ENCODE results near the gene TMEM184B. TPM values are rescaled to one million over a fixed set of nuclear protein-coding genes. Genes with fewer than 3 reads are reported as not detected.

Gene TMEM184B
- total RNA-seq, 3 donors from 2014 or later = 35.9 to 63.1 (median 38.2) TPM

- intact Hi-C loops (cut with DNase I, micrococcal nuclease) = no loop called here
- TF ChIP-seq CTCF (IDR thresholded peaks at IDR 0.05) = no peak
- Histone ChIP-seq H3K36me3 (ENCODE audit: low read depth) (no peaks in the 10 kb centered on the region), H3K4me3 (peak within 1 kb of the TSS; percentile 40), H3K9me3 (no peaks in the 10 kb centered on the region), H3K4me1 (ENCODE audit: low read depth) (peaks cover 20% of the 10 kb centered on the region)
- DNase-seq (peak; percentile 82 to 88 (median 87)), ATAC-seq (peak; percentile 76)
Measured at GRCh38 chr22:38317122-38317994, 44.5 kb upstream of the TMEM184B start, which contains the start of gene CSNK1E. CSNK1E (minus strand) TSS chr22:38317433; CDS start chr22:38314157, 3,276 bp downstream.

- DNase-seq = peak; percentile 62 to 80 (median 79)
- Histone ChIP-seq H3K36me3 (ENCODE audit: low read depth) (no peaks in the 10 kb centered on the region), H3K4me3 (peak overlapping the region; percentile 40), H3K9me3 (no peaks in the 10 kb centered on the region), H3K4me1 (ENCODE audit: low read depth) (peaks cover 20% of the 10 kb centered on the region)
- ATAC-seq = peak; percentile 44
- intact Hi-C loops (cut with DNase I, micrococcal nuclease) = no loop called here
- no peak for TF ChIP-seq CTCF (IDR thresholded peaks at IDR 0.05)
Measured at GRCh38 chr22:38316364-38317121, 43.7 kb upstream of the TMEM184B start.

- peak overlapping the region; percentile 40 for H3K4me3 ChIP-seq
- DNase-seq = peak in 1 of 3 donors; percentile 29
- no peak for TF ChIP-seq CTCF (IDR thresholded peaks at IDR 0.05)
- peaks cover 20% of the 10 kb centered on the region for H3K4me1 ChIP-seq (ENCODE audit: low read depth)
- no peaks in the 10 kb centered on the region for H3K36me3 ChIP-seq (ENCODE audit: low read depth)
- H3K9me3 ChIP-seq = no peaks in the 10 kb centered on the region
- intact Hi-C loops (cut with DNase I, micrococcal nuclease) = no loop called here
- ATAC-seq = no peak
Measured at GRCh38 chr22:38315823-38316363, 43.1 kb upstream of the TMEM184B start.

GRCh38 chr22:38314933-38315822 lies 42.4 kb upstream of the TMEM184B start:
- no peak overlapping the region for H3K4me3 ChIP-seq
- H3K9me3 ChIP-seq = no peaks in the 10 kb centered on the region
- ATAC-seq = no peak
- intact Hi-C loops (cut with DNase I, micrococcal nuclease) = no loop called here
- H3K36me3 ChIP-seq (ENCODE audit: low read depth) = no peaks in the 10 kb centered on the region
- TF ChIP-seq CTCF (IDR thresholded peaks at IDR 0.05) = no peak
- peaks cover 27% of the 10 kb centered on the region for H3K4me1 ChIP-seq (ENCODE audit: low read depth)
- DNase-seq = peak; percentile 25 to 64 (median 55)

Data from mucosa of descending colon (tissue), 3 donors.